Measurements from ENCODE around the gene MACROD2.

DNA sequence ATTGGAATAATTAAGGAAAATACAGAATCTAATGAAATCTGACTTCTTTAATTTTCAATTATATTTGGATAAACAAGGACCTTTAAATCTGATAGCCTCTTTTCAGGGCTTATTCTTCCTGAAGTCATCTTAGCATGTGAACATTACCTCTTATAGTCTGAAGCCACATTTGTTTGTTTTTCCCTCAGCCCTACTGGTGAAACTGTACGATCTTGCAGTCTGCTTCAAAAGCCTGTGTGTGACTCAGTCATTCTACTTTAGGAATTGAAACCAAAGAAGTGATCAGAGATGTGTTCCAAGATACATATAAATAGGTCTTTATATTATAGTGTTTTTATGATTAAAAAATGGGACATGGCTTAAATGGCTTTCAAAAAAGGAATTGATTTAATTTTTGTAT lies 67.5 kb downstream of the MACROD2 start:
- TF ChIP-seq, protein P1, sequence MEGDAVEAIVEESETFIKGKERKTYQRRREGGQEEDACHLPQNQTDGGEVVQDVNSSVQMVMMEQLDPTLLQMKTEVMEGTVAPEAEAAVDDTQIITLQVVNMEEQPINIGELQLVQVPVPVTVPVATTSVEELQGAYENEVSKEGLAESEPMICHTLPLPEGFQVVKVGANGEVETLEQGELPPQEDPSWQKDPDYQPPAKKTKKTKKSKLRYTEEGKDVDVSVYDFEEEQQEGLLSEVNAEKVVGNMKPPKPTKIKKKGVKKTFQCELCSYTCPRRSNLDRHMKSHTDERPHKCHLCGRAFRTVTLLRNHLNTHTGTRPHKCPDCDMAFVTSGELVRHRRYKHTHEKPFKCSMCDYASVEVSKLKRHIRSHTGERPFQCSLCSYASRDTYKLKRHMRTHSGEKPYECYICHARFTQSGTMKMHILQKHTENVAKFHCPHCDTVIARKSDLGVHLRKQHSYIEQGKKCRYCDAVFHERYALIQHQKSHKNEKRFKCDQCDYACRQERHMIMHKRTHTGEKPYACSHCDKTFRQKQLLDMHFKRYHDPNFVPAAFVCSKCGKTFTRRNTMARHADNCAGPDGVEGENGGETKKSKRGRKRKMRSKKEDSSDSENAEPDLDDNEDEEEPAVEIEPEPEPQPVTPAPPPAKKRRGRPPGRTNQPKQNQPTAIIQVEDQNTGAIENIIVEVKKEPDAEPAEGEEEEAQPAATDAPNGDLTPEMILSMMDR (IDR thresholded peaks at IDR 0.05) = no peak
- no peak for TF ChIP-seq POLR2A (IDR thresholded peaks at IDR 0.05)
